IPS-15b (cell line): ENCODE measurements around the gene CHST15.

ENCODE experiments used
- H3K27me3 ChIP-seq: one replicate; pipeline ENCODE4 v1.6.1; 2013; ENCODE audit warnings: low read length; ENCODE audit not compliant: control insufficient read depth, insufficient read depth
- H3K36me3 ChIP-seq: one replicate; pipeline ENCODE4 v1.6.1; 2013; ENCODE audit warnings: low read length; ENCODE audit not compliant: control insufficient read depth, insufficient read depth
- H3K4me1 ChIP-seq: one replicate; pipeline ENCODE4 v1.6.1; 2013; ENCODE audit warnings: mild to moderate bottlenecking, low read length; ENCODE audit not compliant: control insufficient read depth, insufficient read depth
- H3K4me3 ChIP-seq: one replicate; pipeline ENCODE4 v1.5.1; 2013; ENCODE audit warnings: low read depth, low read length
- H3K9ac ChIP-seq: one replicate; pipeline ENCODE4 v1.6.1; 2013; ENCODE audit warnings: low read depth, mild to moderate bottlenecking, low read length
- H3K9me3 ChIP-seq: one replicate; pipeline ENCODE4 v1.6.1; 2013; ENCODE audit warnings: mild to moderate bottlenecking, low read length; ENCODE audit not compliant: control insufficient read depth, insufficient read depth

The CHST15 gene

GRCh38 chr10:124065382-124066125 lies 27.8 kb downstream of the CHST15 start:
- no peak overlapping the region for H3K9ac ChIP-seq
- H3K9me3 ChIP-seq, result no peaks in the 10 kb centered on the region
- no peaks in the 10 kb centered on the region for H3K36me3 ChIP-seq
- H3K4me1 ChIP-seq, result peaks cover 15% of the 10 kb centered on the region
- no peaks in the 10 kb centered on the region for H3K27me3 ChIP-seq
- no peak overlapping the region for H3K4me3 ChIP-seq

- Histone ChIP-seq H3K27me3 (no peaks in the 10 kb centered on the region), H3K9ac (no peak overlapping the region), H3K4me3 (no peak overlapping the region), H3K9me3 (no peaks in the 10 kb centered on the region), H3K4me1 (peaks cover 15% of the 10 kb centered on the region), H3K36me3 (no peaks in the 10 kb centered on the region)
These were observed 28.7 kb downstream of the CHST15 start for GRCh38 chr10:124064676-124065075.

DNA sequence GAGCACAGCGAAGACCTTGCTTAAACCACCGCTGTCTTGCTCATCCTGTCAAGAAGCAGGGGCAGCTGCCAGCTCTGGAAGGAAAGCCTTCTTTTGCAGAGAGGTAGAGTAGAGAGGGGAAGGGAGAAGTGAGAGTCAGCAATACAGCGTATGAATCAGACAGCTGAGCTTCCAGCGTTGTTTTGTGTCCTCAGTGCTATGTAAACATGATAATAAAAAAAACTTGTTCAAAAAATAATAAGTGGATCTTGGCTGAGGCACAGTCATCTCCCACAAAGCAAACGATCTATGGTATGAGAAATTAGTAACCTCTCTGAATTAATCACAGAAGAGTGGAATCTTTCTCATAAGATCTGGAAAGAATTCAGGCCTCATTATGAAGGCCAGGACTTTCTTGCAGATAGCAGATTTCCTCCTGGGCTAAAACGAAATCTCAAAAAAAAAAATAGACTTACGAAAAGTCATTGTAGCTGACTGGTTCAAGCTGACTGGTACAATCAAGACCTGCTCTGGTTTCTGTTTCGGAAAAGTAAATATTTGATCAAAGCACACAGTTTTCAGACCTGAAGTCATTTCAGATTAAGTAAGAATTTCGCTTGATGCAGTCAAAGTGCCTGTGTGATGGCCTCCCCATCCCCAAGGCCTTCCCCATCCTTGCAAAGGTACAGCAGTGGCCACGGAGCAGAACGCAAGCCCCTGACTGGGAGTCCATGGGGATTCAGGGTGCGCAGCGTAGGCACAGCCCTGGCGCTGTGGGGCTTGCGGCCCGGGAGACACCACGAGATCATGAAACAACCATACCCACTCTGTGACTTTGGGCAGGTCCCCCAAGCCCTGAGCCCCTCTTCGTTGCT lies 29.4 kb downstream of the CHST15 start:
- no peak overlapping the region for H3K9ac ChIP-seq

GRCh38 chr10:124062390-124062789 lies 31.0 kb downstream of the CHST15 start:
- H3K4me3 ChIP-seq, result no peak overlapping the region
- H3K9me3 ChIP-seq, result no peaks in the 10 kb centered on the region
- peaks cover 15% of the 10 kb centered on the region for H3K4me1 ChIP-seq
- H3K27me3 ChIP-seq, result no peaks in the 10 kb centered on the region
- no peaks in the 10 kb centered on the region for H3K36me3 ChIP-seq
- H3K9ac ChIP-seq, result no peak overlapping the region

More for the DNA sequence above, 29.4 kb downstream of the CHST15 start:
- Histone ChIP-seq H3K4me3 (no peak overlapping the region), H3K9me3 (no peaks in the 10 kb centered on the region), H3K4me1 (peaks cover 15% of the 10 kb centered on the region), H3K27me3 (no peaks in the 10 kb centered on the region), H3K36me3 (no peaks in the 10 kb centered on the region)

DNA sequence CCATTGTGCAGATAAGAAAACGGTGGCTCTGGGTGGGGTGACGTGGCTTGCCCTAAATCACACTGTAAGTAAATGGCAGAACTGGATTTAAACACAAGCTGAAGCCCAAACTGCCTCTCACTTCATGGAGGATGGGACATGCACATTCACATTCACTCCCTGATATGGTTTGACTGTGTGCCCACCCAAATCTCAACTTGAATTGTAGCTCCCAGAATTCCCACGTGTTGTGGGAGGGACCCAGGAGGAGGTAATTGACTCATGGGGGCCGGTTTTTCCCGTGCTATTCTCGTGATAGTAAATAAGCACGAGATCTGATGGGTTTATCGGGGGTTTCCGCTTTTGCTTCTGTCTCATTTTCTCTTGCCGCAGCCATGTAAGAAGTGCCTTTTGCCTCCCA lies 32.4 kb downstream of the CHST15 start:
- no peaks in the 10 kb centered on the region for H3K9me3 ChIP-seq

DNA sequence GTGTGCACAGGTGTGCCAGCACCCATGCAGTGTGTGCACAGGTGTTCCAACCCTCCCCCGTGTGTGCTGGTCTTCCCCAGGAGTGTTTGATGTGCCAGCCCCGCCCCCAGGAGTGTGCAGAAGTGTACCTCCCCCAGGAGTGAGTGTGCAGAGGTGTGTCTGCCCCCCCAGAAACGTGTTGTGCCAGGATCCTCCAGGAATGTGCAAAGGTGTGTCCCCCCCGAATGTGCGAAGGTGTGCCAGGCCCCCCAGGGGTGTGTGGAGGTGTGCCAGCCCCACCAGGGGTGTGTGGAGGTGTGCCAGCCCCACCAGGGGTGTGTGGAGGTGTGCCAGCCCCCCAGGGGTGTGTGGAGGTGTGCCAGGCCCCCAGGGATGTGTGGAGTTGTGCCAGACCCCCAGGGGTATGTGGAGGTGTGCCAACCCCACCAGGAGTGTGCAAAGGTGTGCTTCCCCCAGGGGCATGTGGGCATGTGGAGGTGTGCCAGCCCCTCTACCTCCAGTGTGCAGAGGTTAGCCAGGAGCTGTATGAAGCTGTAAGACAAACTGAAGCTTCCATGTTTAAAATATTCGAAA lies 33.2 kb downstream of the CHST15 start:
- Histone ChIP-seq H3K4me3 (no peak overlapping the region), H3K36me3 (no peaks in the 10 kb centered on the region), H3K4me1 (peaks cover 2% of the 10 kb centered on the region), H3K27me3 (no peaks in the 10 kb centered on the region), H3K9ac (no peak overlapping the region), H3K9me3 (no peaks in the 10 kb centered on the region)

More for the DNA sequence above, 32.4 kb downstream of the CHST15 start:
- Histone ChIP-seq H3K27me3 (no peaks in the 10 kb centered on the region), H3K4me3 (no peak overlapping the region), H3K36me3 (no peaks in the 10 kb centered on the region), H3K4me1 (peaks cover 7% of the 10 kb centered on the region), H3K9ac (no peak overlapping the region)

DNA sequence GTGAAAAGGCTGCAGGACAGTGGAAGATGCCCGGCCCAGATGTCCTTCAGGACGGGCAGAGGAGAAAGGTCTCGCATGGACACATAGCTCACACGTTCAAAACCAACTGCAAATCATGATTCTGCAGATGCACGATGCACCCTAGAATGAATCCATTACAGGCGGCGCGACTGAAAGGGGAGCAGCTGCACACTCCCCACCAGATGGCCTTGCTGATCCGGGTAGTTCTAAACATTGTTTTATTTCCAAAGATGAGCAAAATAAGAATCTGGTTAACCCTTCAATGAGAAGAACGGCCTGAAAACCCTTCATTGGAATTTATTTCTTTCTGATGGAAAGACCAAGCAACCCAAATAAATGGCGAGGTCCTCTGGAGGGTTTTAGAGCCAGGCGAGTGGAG lies 33.8 kb downstream of the CHST15 start:
- no peaks in the 10 kb centered on the region for H3K36me3 ChIP-seq
- no peak overlapping the region for H3K4me3 ChIP-seq
- no peak overlapping the region for H3K9ac ChIP-seq
- H3K9me3 ChIP-seq, result no peaks in the 10 kb centered on the region
- H3K27me3 ChIP-seq, result no peaks in the 10 kb centered on the region
- H3K4me1 ChIP-seq, result no peaks in the 10 kb centered on the region

DNA sequence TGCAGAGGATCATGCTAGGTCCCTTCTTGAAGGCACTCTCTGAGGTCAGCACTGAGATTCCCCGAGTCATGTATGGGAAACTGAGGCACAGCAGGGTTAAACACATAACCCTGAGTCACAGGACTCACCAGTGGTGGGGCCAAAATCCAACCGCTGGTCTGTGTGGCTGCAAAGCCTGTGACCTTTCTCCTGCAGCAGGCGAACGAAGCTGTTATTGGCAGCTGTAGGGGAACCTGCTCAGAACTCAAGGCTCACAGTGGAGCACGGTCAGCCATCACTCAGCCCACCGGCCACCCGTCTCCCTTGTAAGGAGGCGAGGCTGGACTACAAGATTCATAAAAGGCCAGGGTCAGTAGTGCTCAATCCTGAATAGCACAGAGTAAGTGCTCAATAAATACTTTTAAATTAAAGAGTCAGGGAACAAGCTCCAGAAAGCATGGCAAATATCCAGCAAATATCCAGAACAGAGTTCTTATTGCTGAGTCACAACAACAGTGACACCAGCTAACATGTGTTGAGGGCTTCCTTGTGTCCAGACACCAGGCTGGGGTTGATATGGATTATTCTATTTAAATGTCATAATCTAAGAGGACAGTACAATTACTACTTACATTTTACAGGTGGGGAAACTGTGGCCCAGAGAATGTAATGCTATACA lies 34.9 kb downstream of the CHST15 start:
- H3K27me3 ChIP-seq, result no peaks in the 10 kb centered on the region
- no peaks in the 10 kb centered on the region for H3K4me1 ChIP-seq
- H3K9ac ChIP-seq, result no peak overlapping the region
- H3K36me3 ChIP-seq, result no peaks in the 10 kb centered on the region
- H3K4me3 ChIP-seq, result no peak overlapping the region
- no peaks in the 10 kb centered on the region for H3K9me3 ChIP-seq

GRCh38 chr10:124057601-124058000 lies 35.8 kb downstream of the CHST15 start:
- Histone ChIP-seq H3K9me3 (no peaks in the 10 kb centered on the region), H3K4me1 (no peaks in the 10 kb centered on the region), H3K9ac (no peak overlapping the region), H3K36me3 (no peaks in the 10 kb centered on the region), H3K27me3 (no peaks in the 10 kb centered on the region), H3K4me3 (no peak overlapping the region)

DNA sequence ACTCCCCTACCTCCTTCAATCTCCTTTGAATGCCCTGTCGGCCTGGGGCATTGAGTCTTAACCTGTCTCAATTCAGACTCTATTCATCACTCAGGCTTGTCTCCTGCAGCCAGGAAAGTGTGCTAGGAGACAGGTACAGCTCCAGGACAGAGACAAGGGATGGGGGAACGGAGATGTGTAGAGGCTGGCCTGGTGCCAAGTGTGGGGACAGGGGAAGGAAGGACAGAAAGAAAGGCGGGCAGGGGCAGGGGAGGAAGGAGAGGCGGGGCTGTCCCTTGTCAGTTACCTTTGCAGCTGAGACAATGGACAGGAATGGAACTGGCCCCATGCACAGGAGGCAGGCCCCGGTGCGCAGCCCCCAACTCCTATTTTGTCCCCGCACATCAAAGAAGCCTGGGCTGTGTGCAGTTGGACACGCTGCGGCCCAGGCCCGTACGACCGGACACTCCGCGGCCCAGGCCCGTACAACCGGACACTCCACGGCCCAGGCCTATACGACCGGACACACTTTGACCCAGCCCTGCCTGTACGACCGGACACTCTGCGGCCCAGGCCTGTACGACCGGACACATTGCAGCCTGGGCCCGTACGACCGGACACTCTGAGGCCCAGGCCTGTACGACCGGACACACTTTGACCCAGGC lies 36.9 kb downstream of the CHST15 start:
- Histone ChIP-seq H3K4me1 (no peaks in the 10 kb centered on the region), H3K4me3 (no peak overlapping the region), H3K36me3 (no peaks in the 10 kb centered on the region), H3K9me3 (no peaks in the 10 kb centered on the region), H3K9ac (no peak overlapping the region), H3K27me3 (no peaks in the 10 kb centered on the region)

GRCh38 chr10:124053971-124054370 lies 39.4 kb downstream of the CHST15 start:
- Histone ChIP-seq H3K4me3 (no peak overlapping the region), H3K9ac (no peak overlapping the region), H3K27me3 (no peaks in the 10 kb centered on the region), H3K9me3 (no peaks in the 10 kb centered on the region), H3K4me1 (no peaks in the 10 kb centered on the region), H3K36me3 (no peaks in the 10 kb centered on the region)
